GM18526 (cell line): ENCODE measurements around the gene CNPY4.

Source experiments
- POLR2A ChIP-seq: IDR thresholded peaks from 3 replicates; pipeline ENCODE4 v1.6.1; 2011; ENCODE audit not compliant: insufficient read length; ENCODE audit errors: extremely low read depth

Gene CNPY4

DNA sequence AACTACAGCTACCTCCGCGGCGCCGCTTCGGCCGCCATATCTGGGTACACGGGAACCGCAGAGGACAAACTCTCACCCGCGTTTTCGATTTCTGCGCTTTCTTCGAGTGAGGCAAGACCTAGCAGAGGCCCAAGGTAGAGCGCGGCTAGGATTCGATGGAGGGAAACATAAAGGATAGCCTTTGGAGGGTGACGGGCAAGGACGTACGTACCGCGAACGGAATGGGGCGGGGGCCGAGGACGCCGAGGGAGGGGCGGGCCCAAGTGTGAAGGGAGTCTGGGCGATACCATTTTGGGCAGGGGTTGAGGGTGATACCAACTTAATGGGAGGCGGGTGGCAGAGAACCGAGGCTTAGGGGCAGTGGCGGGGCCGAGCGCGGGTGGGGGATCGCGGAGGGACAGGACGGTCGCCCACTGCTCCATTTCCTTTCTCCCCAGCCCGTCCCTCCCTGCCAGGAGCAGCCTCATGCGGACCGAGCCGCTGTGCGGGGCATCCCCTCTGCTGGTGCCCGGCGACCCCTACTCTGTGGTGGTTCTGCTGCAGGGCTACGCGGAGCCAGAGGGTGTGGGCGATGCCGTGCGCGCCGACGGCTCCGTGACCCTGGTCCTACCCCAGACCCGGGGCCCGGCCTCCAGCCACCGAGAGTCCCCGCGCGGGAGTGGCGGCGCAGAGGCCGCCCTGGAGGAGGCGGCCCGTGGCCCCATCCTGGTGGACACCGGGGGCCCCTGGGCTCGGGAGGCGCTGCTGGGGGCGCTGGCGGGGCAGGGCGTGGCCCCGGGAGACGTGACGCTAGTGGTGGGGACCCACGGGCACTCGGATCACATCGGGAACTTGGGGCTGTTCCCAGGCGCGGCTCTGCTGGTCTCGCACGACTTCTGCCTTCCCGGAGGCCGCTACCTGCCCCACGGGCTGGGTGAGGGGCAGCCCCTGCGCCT is 7.8 kb downstream of the CNPY4 start, which contains the start of gene MBLAC1:
MBLAC1 (plus strand) TSS at position 37 of the 935 bp plus-strand sequence; CDS start at position 466, 429 bp downstream.
- TF ChIP-seq POLR2A, result peak; percentile 85

DNA sequence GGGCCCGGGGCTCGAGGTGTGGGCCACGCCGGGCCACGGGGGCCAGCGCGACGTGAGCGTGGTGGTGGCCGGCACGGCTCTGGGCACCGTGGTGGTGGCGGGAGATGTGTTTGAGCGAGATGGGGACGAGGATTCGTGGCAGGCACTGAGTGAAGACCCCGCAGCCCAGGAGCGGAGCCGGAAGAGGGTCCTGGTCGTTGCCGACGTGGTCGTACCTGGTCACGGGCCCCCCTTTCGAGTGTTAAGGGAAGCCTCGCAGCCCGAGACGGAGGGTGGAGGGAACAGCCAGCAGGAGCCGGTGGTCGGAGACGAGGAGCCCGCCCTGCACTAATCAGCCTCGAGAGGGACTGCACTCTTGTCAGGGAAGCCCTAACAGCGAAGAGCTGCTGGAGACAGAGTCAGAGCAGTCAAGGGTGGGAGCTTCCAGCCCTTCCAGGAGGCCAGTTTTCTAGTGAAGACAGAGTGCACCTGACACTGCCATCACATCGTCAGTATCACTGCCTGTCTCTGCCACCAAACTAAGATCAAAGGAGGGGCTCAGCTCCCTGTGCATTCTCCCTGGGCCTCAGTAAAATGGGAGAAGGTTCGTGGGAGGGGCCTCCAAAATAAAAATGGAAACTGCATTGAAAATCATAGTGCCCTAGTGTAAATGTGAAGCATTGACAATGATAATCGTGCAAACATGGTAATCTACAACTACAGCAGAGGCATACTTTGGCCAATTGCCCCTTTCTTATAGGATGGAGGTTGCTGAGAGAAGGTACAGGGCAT is 8.6 kb downstream of the CNPY4 start:
- TF ChIP-seq POLR2A, result no peak

DNA sequence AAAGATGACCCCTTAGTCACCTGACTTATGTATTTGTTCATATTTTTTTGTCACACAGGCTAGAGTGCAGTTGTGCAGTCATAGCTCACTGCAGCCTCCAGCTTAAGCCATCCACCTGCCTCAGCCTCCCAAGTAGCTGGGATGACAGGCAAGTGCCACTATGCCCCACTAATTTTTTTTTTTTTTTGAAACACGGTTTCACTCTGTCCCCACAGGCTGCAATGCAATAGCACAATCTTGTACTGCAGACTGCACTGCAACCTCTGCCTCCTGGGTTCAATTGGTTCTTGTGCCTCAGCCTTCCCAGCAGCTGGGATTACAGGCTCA is 9.2 kb downstream of the CNPY4 start:
- no peak for TF ChIP-seq POLR2A

DNA sequence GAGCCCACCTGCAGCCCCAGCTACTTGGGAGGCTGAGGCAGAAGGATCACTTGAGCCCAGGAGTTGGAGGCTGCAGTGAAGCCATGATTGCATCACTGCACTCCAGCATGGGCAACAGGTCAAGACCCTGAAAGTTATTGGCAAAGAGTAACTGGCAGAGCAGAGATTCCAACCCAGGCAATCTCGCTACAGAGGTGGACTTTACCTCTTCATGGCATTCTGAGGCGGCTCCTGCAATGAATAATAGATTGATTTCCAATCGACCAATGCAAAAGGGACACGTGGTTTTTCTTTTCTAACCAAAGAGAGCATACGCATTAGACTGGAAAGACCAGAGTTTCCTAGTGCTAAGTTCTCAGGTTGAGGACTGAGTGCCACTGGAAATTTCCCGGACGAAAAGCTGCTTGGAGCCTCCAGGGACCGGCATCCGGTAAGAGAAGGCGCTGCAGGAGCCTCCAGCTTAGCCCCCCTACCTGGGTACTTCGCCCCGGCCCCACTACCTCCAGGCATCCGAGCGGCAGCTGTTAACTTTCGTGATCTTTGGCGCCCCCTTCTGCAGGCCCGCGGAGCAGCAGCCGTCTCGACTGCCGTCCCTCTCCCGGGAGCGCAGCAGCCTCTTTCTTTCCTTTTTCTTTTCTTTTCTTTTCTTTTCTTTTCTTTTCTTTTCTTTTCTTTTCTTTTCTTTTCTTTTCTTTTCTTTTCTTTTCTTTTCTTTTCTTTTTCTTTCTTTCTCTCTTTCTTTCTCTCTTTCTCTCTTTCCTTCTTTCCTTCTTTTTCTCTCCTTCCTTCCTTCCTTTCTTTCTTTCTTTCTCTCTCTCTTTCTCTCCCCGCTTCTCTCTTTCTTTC is 11.4 kb downstream of the CNPY4 start:
- no peak for TF ChIP-seq POLR2A

DNA sequence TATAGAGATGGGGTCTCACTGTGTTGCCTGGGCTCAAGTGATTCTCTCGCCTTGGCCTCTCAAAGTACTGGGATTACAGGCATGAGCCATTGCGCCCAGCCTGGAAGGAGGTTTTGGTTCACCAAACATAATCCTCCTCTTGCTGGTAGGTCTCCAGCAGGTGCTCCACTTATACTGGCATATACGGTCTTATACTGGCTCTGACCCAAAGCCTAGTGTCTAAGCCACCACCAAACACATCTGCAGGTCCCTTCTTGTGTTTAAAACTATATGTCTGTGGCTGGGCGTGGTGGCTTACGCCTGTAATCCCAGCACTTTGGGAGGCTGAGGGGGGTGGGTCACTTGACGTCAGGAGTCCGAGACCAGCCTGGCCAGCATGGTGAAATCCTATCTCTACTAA is 12.7 kb downstream of the CNPY4 start:
- no peak for TF ChIP-seq POLR2A

DNA sequence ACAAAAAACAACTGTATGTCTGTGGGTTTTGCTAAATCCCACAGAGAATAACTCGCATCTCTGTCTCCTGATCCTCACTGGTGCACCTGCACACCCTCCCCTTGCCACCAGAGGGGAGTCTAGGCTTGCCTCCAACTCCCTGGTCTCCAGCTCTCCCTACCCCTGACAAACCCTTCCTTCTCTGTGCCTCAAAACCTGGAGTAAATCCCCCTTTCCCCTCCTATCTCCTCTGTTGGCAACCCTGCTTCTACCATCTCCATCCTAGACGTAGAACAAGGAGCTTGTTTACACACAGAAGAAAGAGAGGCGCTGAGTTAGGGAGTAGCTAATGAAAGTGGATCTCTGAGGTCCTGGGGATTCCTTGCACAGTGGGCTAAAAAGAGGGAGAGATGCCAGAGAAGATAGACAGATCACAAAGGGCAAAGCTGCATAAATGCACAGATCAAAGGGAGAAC is 13.3 kb downstream of the CNPY4 start:
- TF ChIP-seq POLR2A, result no peak

DNA sequence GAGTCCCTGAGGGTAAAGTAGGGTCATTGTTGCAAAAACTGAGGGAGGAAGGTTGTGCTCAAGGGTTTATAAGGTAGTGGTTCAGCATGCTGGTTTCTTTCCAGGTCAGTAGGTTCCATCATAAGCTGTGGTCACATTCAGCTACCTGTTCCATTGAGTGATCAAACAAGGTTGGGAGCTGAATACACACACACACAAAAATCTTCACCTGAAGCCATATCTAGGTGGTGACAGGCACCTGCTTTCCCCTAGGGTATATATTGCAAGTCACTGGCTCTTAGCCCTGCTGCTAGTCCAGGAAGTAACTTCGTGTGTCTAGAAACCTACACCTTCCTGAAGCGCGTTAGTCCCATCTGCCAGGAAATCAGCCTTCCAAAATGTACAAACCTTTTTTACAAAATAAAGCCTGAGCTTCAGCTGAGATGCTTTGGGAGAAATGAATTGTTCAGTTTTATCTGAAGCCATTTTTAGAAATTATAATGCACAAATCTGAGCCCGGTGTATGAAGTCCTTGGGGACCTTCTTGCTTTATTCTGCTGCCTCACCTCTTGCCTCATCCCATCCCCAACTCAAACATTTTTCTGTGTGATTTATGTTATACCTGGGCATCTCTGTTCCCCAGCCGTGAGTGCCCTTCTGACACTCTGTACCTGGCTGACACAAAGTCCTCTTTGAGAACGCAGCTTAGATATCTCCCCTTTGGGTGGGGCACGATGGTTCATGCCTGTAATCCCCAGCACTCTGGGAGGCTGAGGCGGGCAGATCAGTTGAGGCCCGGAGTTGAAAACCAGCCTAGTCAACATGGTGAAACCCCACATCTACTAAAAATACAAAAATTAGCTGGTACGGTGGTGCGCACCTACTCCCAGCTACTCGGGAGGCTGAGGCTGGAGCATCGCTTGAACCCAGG is 18.7 kb downstream of the CNPY4 start:
- no peak for TF ChIP-seq POLR2A

DNA sequence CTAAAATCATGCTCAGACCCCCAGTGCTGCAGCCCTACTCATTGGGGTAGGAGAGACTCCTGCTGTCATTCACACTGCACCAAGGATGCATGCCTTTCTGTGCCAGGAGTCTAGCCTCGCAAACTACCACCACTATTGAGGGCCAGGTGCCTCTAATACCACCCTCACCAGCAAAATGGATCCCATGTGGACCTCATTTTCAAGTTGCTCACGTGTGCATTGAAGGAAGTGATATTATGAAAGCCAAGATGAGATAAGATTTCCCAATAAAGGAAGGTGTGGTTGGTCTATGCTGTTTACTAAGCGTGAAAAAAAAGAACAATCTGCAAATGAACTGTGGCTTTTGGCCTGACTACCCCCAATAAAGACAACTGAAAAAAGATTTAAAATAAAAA is 22.1 kb downstream of the CNPY4 start:
- TF ChIP-seq POLR2A, result no peak

DNA sequence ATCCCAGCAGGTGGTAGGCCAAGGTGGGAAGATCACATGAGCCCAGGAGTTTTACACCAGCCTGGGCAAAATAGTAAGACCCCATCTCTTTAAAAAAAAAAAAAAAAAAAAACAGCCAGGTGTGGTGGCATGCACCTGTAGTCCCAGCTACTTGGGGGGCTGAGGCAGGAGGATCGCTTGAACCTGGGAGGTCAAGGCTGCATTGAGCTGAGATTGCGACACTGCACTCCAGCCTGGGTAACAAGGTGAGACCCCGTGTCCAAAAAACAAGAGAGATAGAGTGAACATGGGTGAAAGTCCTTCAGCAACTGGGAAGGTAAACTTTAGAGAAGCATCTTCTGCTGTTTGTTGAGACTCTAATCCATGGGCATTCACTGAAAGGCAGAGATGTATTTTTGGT is 23.0 kb downstream of the CNPY4 start:
- no peak for TF ChIP-seq POLR2A

DNA sequence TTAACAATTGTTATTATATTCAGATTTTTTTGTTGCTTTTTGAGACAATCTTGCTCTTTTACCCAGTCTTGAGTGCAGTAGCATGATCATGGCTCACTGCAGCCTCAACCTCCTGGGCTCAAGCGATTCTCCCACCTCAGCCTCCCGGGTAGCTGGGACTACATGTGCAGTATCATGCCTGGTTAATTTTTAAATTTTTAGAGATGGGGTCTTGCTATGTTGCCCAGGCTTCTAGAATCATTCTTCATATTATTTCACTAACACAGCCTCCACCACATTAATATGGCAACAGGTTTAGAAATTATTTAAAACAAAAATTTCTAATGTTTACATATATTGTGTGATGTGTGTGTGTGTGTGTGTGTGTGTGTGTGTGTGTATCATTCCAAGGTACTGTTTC is 27.8 kb downstream of the CNPY4 start:
- no peak for TF ChIP-seq POLR2A

DNA sequence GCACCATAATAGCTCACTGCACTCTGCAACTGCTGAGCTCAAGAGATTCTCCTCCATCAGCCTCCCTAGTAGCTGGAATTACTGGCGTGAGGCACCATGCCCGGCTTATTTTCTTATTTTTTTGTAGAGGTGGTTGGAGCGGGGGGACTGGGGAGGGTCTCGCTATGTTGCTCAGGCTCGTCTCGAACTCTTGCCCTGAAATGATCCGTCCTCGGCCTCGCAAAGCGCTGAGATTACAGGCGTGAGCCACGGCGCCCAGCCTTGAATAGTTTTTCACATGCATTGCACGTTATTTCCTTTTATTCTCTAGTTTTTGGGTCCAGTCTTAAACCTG is 28.8 kb downstream of the CNPY4 start:
- TF ChIP-seq POLR2A, result no peak

DNA sequence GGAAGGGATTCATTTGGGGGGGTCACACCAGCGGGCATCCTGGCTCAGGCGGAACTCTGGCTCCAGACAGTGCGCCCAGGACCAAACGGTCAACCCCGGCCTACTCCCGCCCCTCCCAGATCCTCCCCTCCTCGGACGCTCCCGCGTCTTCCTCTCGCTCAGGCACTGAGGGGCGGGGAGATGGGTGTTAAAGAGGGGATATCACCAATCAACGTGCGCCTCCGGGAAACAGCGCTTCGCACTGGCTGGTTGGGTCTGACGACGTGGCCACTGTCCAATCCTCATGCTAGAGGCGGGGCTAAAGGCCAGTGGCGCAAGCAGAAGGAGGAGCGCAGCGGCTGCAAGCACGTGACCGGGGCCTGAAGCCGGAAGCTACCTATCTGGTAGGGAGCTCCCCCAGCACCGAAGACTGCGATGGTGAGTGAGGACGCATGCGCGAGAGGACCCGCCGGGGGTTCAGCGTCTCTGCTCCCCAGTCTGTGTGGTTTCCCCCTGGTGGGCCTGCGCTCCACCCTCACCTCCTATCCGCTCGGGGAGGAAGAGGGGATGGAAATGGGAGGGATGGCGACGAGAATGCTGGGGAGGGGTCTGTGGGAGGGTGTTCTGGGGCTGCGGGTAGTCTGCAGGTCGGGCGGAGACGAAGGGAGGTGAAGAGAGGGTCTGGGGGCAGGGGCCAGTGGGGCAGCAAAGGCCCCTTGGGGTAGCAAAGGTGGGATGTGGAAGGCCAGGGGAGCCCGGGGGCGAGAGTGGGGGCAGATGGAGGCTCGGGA is 29.3 kb downstream of the CNPY4 start, which contains the start of gene LAMTOR4:
LAMTOR4 (plus strand) TSS at position 360 of the 770 bp plus-strand sequence; CDS start at position 415, 55 bp downstream.
- TF ChIP-seq POLR2A, result peak; percentile 85

DNA sequence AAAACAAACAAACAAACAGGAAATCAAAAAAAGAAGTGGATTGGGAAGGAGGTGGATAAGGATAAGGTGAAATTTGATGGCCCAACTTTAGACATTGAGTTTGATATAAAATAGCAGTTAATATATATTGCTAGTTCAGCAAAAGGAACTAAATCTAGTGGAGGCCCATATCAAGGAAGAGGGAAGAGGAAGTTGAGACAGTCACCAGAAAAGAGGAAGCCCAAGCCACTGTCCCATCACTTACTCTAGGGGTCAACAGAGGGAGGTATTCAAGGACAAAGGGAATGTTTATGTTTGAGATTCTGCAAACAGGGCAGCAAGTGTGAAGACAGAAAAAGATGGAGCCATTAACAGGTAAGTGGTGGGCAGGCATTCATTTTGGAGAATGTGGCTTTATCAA is 33.0 kb downstream of the CNPY4 start:
- TF ChIP-seq POLR2A, result no peak
